OCI-LY3 (cell line): Measurements from ENCODE around the gene PAK5.

Source experiments
- H2AFZ ChIP-seq: fragments of 200-600, 300-600 bp; shearing (Covaris generic); 2 replicates; pipeline ENCODE4 v1.6.0; 2014; ENCODE audit warnings: antibody characterized with exemption, low read depth, low read length
- H3K27ac ChIP-seq: fragments of 200-600, 300-600 bp; sonication (generic); 2 replicates; pipeline ENCODE4 v1.5.1; 2014; ENCODE audit warnings: mild to moderate bottlenecking, low read length, moderate library complexity, mixed read lengths
- H3K27me3 ChIP-seq: fragments of 200-600, 300-600 bp; sonication (generic); 2 replicates; pipeline ENCODE4 v1.6.1; 2014; ENCODE audit warnings: low read depth, low read length, mixed read lengths
- H3K36me3 ChIP-seq: fragments of 200-600, 300-600 bp; sonication (generic); replicated peaks from 2 replicates; pipeline ENCODE3; 2014; ENCODE audit warnings: low read depth, low read length, mixed read lengths
- H3K4me1 ChIP-seq: fragments of 300-600, 200-600 bp; sonication (generic); 2 replicates; pipeline ENCODE4 v1.6.1; 2014; ENCODE audit warnings: low read length, mixed read lengths
- H3K4me2 ChIP-seq: fragments of 200-600, 300-600 bp; sonication (generic); 2 replicates; pipeline ENCODE4 v1.6.1; 2014; ENCODE audit warnings: low read length, mixed read lengths
- H3K4me3 ChIP-seq: fragments of 300-600, 200-600 bp; sonication (generic); 2 replicates; pipeline ENCODE4 v1.5.1; 2014; ENCODE audit warnings: antibody characterized with exemption, mild to moderate bottlenecking, low read length, moderate library complexity
- H3K79me2 ChIP-seq: fragments of 300-600, 200-600 bp; shearing (Covaris generic); 2 replicates; pipeline ENCODE4 v1.6.1; 2014; ENCODE audit warnings: mild to moderate bottlenecking, low read length, mixed read lengths
- H3K9ac ChIP-seq: fragments of 300-600, 200-600 bp; shearing (Covaris generic); 2 replicates; pipeline ENCODE4 v1.6.0; 2014; ENCODE audit warnings: mild to moderate bottlenecking, low read length, moderate library complexity
- H3K9me3 ChIP-seq: fragments of 200-600, 300-600 bp; shearing (Covaris generic); 2 replicates; pipeline ENCODE4 v1.6.1; 2014; ENCODE audit warnings: low read length, mixed read lengths; ENCODE audit not compliant: insufficient read depth
- H4K20me1 ChIP-seq: fragments of 200-600, 300-600 bp; sonication (generic); 2 replicates; pipeline ENCODE4 v1.6.1; 2016; ENCODE audit warnings: low read length, mixed read lengths; ENCODE audit not compliant: insufficient read depth
- CTCF ChIP-seq: fragments of 200-600, 300-600 bp; sonication (generic); IDR thresholded peaks from 2 replicates; pipeline ENCODE4 v1.5.1; 2014; ENCODE audit warnings: antibody characterized with exemption, low read length, low read depth
- EZH2phosphoT487 ChIP-seq: fragments of 200-600 bp; shearing (Covaris generic); IDR thresholded peaks from 2 replicates; pipeline ENCODE4 v1.6.1; 2018; ENCODE audit warnings: antibody characterized with exemption, mixed run types, low read depth

The PAK5 gene

GRCh38 chr20:9507544-9508239, 331.2 kb downstream of the PAK5 start:
- Histone ChIP-seq H3K27me3 (0 out of 2 replicates have a peak, but pooled peaks cover 4% of the 10 kb centered on the region), H3K27ac (no peak overlapping the region), H3K9me3 (no peaks in the 10 kb centered on the region), H3K4me2 (no peak overlapping the region), H3K4me1 (no peaks in the 10 kb centered on the region), H3K79me2 (no peaks in the 10 kb centered on the region), H2AFZ (no peak overlapping the region), H3K36me3 (no peaks in the 10 kb centered on the region), H3K4me3 (no peak overlapping the region), H4K20me1 (no peaks in the 10 kb centered on the region), H3K9ac (no peak overlapping the region)
- TF ChIP-seq EZH2phosphoT487 = no peak

DNA sequence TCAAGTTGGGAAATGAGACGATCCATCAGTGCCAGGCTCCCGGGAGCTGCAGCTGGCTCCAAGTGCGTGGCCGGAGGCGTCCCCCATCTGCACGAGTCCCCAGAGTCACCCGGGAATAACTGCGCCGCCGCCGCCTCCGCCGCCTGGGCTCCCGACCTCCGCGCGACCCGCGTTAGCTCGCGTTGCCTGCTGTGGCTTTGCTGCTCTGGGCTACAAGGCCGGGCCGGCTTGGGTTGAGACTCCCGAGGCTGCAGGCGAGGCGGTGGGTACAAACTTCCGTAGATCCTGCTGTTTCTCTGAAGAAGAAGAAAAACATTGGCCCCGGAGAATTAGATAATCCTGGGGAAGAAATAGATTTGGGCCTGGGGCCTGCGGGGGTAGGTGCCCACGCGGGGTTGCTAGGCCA, 331.9 kb downstream of the PAK5 start:
- Histone ChIP-seq H3K9me3 (no peaks in the 10 kb centered on the region), H4K20me1 (no peaks in the 10 kb centered on the region), H3K27me3 (0 out of 2 replicates have a peak, but pooled peaks cover 4% of the 10 kb centered on the region), H3K4me2 (no peak overlapping the region), H3K79me2 (no peaks in the 10 kb centered on the region), H3K36me3 (no peaks in the 10 kb centered on the region), H3K27ac (no peak overlapping the region), H3K9ac (no peak overlapping the region), H3K4me3 (no peak overlapping the region), H3K4me1 (no peaks in the 10 kb centered on the region), H2AFZ (no peak overlapping the region)
- TF ChIP-seq EZH2phosphoT487 (no peak), CTCF (no peak)

DNA sequence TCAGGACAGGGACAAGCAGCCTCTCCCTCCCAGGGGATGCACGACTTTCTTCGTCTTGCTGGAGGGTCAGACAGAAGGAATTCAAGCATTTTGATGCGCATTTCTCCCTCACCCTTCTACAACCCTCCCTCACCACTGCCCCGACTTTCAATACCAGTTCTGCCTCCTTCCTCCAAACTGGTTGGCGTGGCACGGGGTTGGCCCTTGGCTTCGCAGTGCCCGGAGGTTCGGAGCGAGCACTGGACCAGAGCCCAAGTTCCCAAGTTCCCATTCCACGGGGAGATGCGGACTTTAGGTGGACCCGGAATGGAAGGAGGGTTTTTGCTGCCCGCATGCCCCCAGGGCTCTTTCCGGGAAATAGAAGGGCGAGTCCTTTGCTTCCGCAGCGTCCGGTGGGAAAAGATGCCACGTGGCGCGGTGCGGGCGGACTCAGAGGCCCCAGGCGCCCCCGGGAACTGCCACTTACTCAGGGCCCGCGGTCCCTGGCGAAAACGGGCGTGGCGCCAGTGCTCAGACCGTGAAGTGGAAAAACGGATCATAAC, 332.5 kb downstream of the PAK5 start:
- no peaks in the 10 kb centered on the region for H3K9me3 ChIP-seq
- H3K27me3 ChIP-seq = peaks cover 9% of the 10 kb centered on the region
- TF ChIP-seq EZH2phosphoT487 = no peak
- H4K20me1 ChIP-seq = no peaks in the 10 kb centered on the region
- no peak overlapping the region for H3K4me3 ChIP-seq
- H3K27ac ChIP-seq = no peak overlapping the region
- no peaks in the 10 kb centered on the region for H3K4me1 ChIP-seq
- H3K9ac ChIP-seq = no peak overlapping the region
- H2AFZ ChIP-seq = no peak overlapping the region
- H3K36me3 ChIP-seq = no peaks in the 10 kb centered on the region
- H3K79me2 ChIP-seq = no peaks in the 10 kb centered on the region
- H3K4me2 ChIP-seq = no peak overlapping the region

DNA sequence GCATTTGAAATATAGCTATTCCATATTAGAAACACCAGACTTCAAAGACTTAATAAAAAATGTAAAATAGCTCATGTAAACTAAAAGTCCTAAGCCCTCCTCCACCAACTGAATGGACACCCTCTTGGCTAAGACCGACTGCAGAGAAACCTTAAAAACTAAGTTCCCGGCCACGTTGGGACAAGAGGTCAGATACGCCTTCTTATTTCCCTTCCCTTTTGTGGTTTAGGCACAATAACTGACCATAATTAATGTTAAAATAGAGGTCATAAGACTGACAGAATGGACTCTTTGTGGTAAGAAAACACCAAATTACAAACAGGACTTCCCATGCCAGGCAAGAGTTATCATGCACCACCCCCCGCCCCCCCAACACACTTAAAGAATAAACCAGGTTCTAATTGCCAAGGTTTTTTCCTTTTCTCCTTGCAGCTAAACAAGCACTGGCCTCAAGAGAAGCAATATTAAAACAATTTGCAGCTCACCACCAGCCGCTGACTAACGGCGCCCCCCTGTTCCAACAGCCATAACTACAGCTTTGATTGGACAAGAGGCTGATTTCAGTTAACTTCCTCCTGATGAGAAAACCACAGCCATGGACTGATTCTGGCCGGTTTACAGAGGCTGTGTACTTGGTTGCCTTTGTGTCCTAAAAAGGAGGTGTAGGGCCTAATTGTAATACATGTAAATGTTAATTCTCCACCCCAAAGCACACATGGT, 335.2 kb downstream of the PAK5 start:
- H3K79me2 ChIP-seq = no peaks in the 10 kb centered on the region
- peaks cover 7% of the 10 kb centered on the region for H3K4me1 ChIP-seq
- H2AFZ ChIP-seq = no peak overlapping the region
- peaks cover 13% of the 10 kb centered on the region for H3K27me3 ChIP-seq
- H3K9ac ChIP-seq = no peak overlapping the region
- H3K36me3 ChIP-seq = no peaks in the 10 kb centered on the region
- TF ChIP-seq CTCF (0 out of 2 replicates have a peak, but pooled peaks have one; percentile 6), EZH2phosphoT487 (no peak)
- H3K4me3 ChIP-seq = no peak overlapping the region
- no peak overlapping the region for H3K27ac ChIP-seq
- H3K9me3 ChIP-seq = no peaks in the 10 kb centered on the region
- no peaks in the 10 kb centered on the region for H4K20me1 ChIP-seq
- no peak overlapping the region for H3K4me2 ChIP-seq

DNA sequence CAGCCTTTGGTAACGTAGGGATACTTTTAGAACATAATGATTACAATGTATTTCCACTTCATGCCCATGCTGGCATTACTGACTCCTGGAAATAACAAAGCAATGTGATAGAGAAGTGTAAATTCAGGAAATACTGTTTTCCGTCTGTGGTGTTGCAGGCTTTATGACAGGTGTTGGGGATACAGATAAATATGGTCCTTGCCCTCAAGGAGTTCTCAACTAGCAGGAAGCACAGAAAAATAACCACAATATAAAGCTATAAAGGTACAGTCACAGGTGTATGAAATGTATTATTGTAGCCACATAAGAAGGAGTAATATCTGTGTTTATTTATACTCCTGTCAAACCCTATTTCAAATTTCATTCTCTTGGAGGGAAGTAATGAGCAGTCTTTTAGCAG, 337.4 kb downstream of the PAK5 start:
- Histone ChIP-seq H3K9me3 (no peaks in the 10 kb centered on the region), H3K27ac (no peak overlapping the region), H3K4me3 (no peak overlapping the region), H4K20me1 (no peaks in the 10 kb centered on the region), H3K79me2 (no peaks in the 10 kb centered on the region), H2AFZ (no peak overlapping the region), H3K36me3 (no peaks in the 10 kb centered on the region), H3K9ac (no peak overlapping the region), H3K27me3 (peaks cover 13% of the 10 kb centered on the region), H3K4me2 (no peak overlapping the region), H3K4me1 (peaks cover 7% of the 10 kb centered on the region)
- no peak for TF ChIP-seq EZH2phosphoT487
- TF ChIP-seq CTCF = no peak
